Parathyroid adenoma (tissue), 2 donors: ENCODE data around the gene PRR33.

Source experiments
- H2AFZ ChIP-seq: fragments of 300-600 bp; sonication (generic); one replicate; pipeline ENCODE4 v1.7.0; 2017; ENCODE audit warnings: antibody characterized with exemption, mild to moderate bottlenecking
- H3K27ac ChIP-seq: fragments of 300-600 bp; sonication (generic); one replicate; pipeline ENCODE4 v1.7.0; 2017
- H3K27me3 ChIP-seq: fragments of 300-600 bp; sonication (generic); one replicate; pipeline ENCODE4 v1.7.0; 2017; ENCODE audit warnings: low read length; ENCODE audit not compliant: control insufficient read depth, insufficient read depth
- H3K36me3 ChIP-seq: fragments of 300-600 bp; sonication (generic); one replicate; pipeline ENCODE4 v1.7.0; 2017; ENCODE audit warnings: low read length; ENCODE audit not compliant: control insufficient read depth, insufficient read depth
- H3K4me1 ChIP-seq: fragments of 300-600 bp; sonication (generic); one replicate; pipeline ENCODE4 v1.7.0; 2017; ENCODE audit warnings: control low read depth
- H3K4me2 ChIP-seq: fragments of 300-600 bp; sonication (generic); one replicate; pipeline ENCODE4 v1.7.0; 2017; ENCODE audit warnings: low read length
- H3K4me3 ChIP-seq: fragments of 300-600 bp; sonication (generic); one replicate; pipeline ENCODE4 v1.7.0; 2017; ENCODE audit warnings: low read depth, low read length
- H3K79me2 ChIP-seq: fragments of 300-600 bp; sonication (generic); one replicate; pipeline ENCODE4 v1.7.0; 2017; ENCODE audit warnings: control low read depth
- H3K9ac ChIP-seq: fragments of 300-600 bp; sonication (generic); one replicate; pipeline ENCODE4 v1.7.0; 2017; ENCODE audit warnings: mild to moderate bottlenecking
- H3K9me3 ChIP-seq: fragments of 300-600 bp; sonication (generic); one replicate; pipeline ENCODE4 v1.7.0; 2017; ENCODE audit warnings: low read length; ENCODE audit not compliant: control insufficient read depth
- CTCF ChIP-seq: fragments of 300-600 bp; sonication (generic); IDR thresholded peaks from one replicate; pipeline ENCODE4 v1.7.0; 2017; ENCODE audit warnings: antibody characterized with exemption, mild to moderate bottlenecking
- donor health status: primary hyperparathyroidism.

Gene PRR33

GRCh38 chr11:1840780-1841480 lies 50.8 kb downstream of the PRR33 start:
- Histone ChIP-seq H3K9ac (no peak overlapping the region), H3K4me2 (no peak overlapping the region), H3K4me1 (no peaks in the 10 kb centered on the region), H3K27me3 (no peaks in the 10 kb centered on the region), H3K36me3 (no peaks in the 10 kb centered on the region), H3K4me3 (no peak overlapping the region), H3K79me2 (no peaks in the 10 kb centered on the region), H3K9me3 (no peaks in the 10 kb centered on the region), H3K27ac (no peak overlapping the region), H2AFZ (no peak overlapping the region)
- no peak for TF ChIP-seq CTCF

- no peaks in the 10 kb centered on the region for H3K27me3 ChIP-seq
- H3K27ac ChIP-seq, result no peak overlapping the region
- no peak overlapping the region for H3K4me3 ChIP-seq
- no peaks in the 10 kb centered on the region for H3K4me1 ChIP-seq
- H3K9ac ChIP-seq, result no peak overlapping the region
- H2AFZ ChIP-seq, result no peak overlapping the region
- no peak overlapping the region for H3K4me2 ChIP-seq
- TF ChIP-seq CTCF, result no peak
- no peaks in the 10 kb centered on the region for H3K79me2 ChIP-seq
- no peaks in the 10 kb centered on the region for H3K36me3 ChIP-seq
- no peaks in the 10 kb centered on the region for H3K9me3 ChIP-seq
Observed at GRCh38 chr11:1839924-1840779, 51.5 kb downstream of the PRR33 start.

GRCh38 chr11:1839204-1839923 lies 52.3 kb downstream of the PRR33 start:
- no peaks in the 10 kb centered on the region for H3K36me3 ChIP-seq
- no peaks in the 10 kb centered on the region for H3K4me1 ChIP-seq
- H3K4me2 ChIP-seq, result no peak overlapping the region
- no peaks in the 10 kb centered on the region for H3K27me3 ChIP-seq
- no peaks in the 10 kb centered on the region for H3K79me2 ChIP-seq
- H3K4me3 ChIP-seq, result no peak overlapping the region
- H3K9ac ChIP-seq, result no peak overlapping the region
- H3K9me3 ChIP-seq, result no peaks in the 10 kb centered on the region
- H2AFZ ChIP-seq, result no peak overlapping the region
- no peak for TF ChIP-seq CTCF
- H3K27ac ChIP-seq, result no peak overlapping the region

GRCh38 chr11:1838426-1839144 lies 53.1 kb downstream of the PRR33 start, which contains the start of gene TNNI2:
TSS of gene TNNI2 (plus strand) at chr11:1838981. CDS start at chr11:1839697, 716 bp downstream.
- Histone ChIP-seq H3K9ac (no peak within 1 kb of the TSS), H3K27ac (no peak within 1 kb of the TSS), H3K4me1 (no peaks in the 10 kb centered on the region), H3K4me3 (no peak within 1 kb of the TSS), H3K9me3 (no peaks in the 10 kb centered on the region), H2AFZ (no peak within 1 kb of the TSS), H3K79me2 (no peaks in the 10 kb centered on the region), H3K36me3 (no peaks in the 10 kb centered on the region), H3K27me3 (no peaks in the 10 kb centered on the region), H3K4me2 (no peak within 1 kb of the TSS)
- no peak for TF ChIP-seq CTCF
